Smooth muscle cell (in vitro differentiated cells): ENCODE results near the gene TCEANC2. TPM values are rescaled to one million over a fixed set of nuclear protein-coding genes. Genes with fewer than 3 reads are reported as not detected.
"Not testable (repeated sequence)": the region's sequence is repeated elsewhere in the genome, so short reads cannot be mapped to it uniquely, and the experiment has no call there.

Experiments
- DNase-seq: peaks from one replicate; lab custom pipeline; 2025; ENCODE audit not compliant: unreplicated experiment; lab: John Stamatoyannopoulos, UW
- H2AFZ ChIP-seq: fragments of 200-600 bp; sonication (generic); 2 replicates; pipeline ENCODE4 v1.6.0; 2016; ENCODE audit warnings: antibody characterized with exemption, low read depth, mild to moderate bottlenecking
- H3F3A ChIP-seq: fragments of 200-600 bp; sonication (generic); 2 replicates; pipeline ENCODE4 v1.6.0; 2017; ENCODE audit warnings: antibody characterized with exemption, low read depth
- H3K27ac ChIP-seq: fragments of 200-600 bp; sonication (generic); 2 replicates; pipeline ENCODE4 v1.5.1; 2016; ENCODE audit warnings: low read depth, mild to moderate bottlenecking
- H3K27me3 ChIP-seq: fragments of 200-600 bp; sonication (generic); 2 replicates; pipeline ENCODE4 v1.6.1; 2016; ENCODE audit warnings: low read depth, mild to moderate bottlenecking
- H3K36me3 ChIP-seq: fragments of 200-600 bp; sonication (generic); 2 replicates; pipeline ENCODE4 v1.5.1; 2016; ENCODE audit warnings: low read depth
- H3K4me1 ChIP-seq: fragments of 200-600 bp; sonication (generic); 2 replicates; pipeline ENCODE4 v1.5.1; 2016; ENCODE audit warnings: low read depth
- H3K4me2 ChIP-seq: fragments of 200-600 bp; sonication (generic); 2 replicates; pipeline ENCODE4 v1.6.0; 2016; ENCODE audit warnings: mild to moderate bottlenecking
- H3K4me3 ChIP-seq: fragments of 200-600 bp; sonication (generic); 2 replicates; pipeline ENCODE4 v1.5.1; 2016; ENCODE audit warnings: mild to moderate bottlenecking
- H3K79me2 ChIP-seq: fragments of 200-600 bp; sonication (generic); 2 replicates; pipeline ENCODE4 v1.6.0; 2016; ENCODE audit warnings: low read depth, mild to moderate bottlenecking
- H3K9ac ChIP-seq: fragments of 200-600 bp; sonication (generic); 2 replicates; pipeline ENCODE4 v1.6.0; 2016; ENCODE audit warnings: low read depth
- H3K9me3 ChIP-seq: fragments of 200-600 bp; sonication (generic); replicated peaks from 2 replicates; pipeline ENCODE4 v1.5.1; 2016; ENCODE audit warnings: low read depth
- H4K20me1 ChIP-seq: fragments of 200-600 bp; sonication (generic); 2 replicates; pipeline ENCODE4 v1.6.0; 2016; ENCODE audit warnings: low read depth
- CTCF ChIP-seq: fragments of 200-600 bp; sonication (generic); IDR thresholded peaks from 2 replicates; pipeline ENCODE4 v1.5.1; 2017; ENCODE audit warnings: borderline replicate concordance, mild to moderate bottlenecking, antibody characterized with exemption; ENCODE audit not compliant: insufficient read depth, poor library complexity, severe bottlenecking
- WGBS: methylation state at CpG from one replicate; pipeline ENCODE4 v1.1.7; 2016; ENCODE audit warnings: low lambda C conversion rate; 5-methylcytosine and 5-hydroxymethylcytosine counted together
- polyA plus RNA-seq: library from polyadenylated mRNA; unstranded; fragments of >200 nt; fragmentation: Nextera tagmentation; extraction: Ambion mirVana; gene quantifications from 2 replicates; pipeline ENCODE4 v1.2.1, GENCODE V29; 2016
- total RNA-seq: library from RNA; depleted of rRNA; stranded (reverse); fragments of >200 nt; gene quantifications from 2 replicates; pipeline ENCODE4 v1.2.3, GENCODE V29; 2014

TCEANC2 gene
- total and polyA plus RNA-seq, 2 experiments from 2014 or later: 2.1 to 4.6 TPM

DNA sequence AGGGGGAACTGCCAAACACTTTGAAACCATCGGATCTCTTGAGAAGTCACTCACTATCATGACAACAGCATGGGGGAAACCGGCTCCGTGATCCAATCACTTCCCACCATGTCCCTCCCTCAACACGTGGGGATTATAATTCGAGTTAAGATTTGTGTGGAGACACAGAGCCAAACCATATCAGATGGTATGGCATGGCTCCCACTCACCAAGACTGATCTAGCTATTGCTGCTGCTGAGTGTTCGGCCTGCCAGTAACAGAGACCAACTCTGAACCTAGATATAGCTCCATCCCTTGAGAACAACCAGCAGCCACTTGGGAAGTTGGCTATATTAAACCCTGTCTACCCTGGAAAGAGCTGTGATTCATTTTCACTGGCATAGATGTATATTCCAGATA, 50.0 kb downstream of the TCEANC2 start:
- no peaks in the 10 kb centered on the region for H4K20me1 ChIP-seq
- H3K9ac ChIP-seq: no peak overlapping the region
- H3K9me3 ChIP-seq: no peaks in the 10 kb centered on the region
- no peak for DNase-seq
- no peak overlapping the region for H3K4me3 ChIP-seq
- no peaks in the 10 kb centered on the region for H3K4me1 ChIP-seq
- H3F3A ChIP-seq: no peaks in the 10 kb centered on the region
- no peaks in the 10 kb centered on the region for H3K27me3 ChIP-seq
- no peak overlapping the region for H3K27ac ChIP-seq
- H3K36me3 ChIP-seq: no peaks in the 10 kb centered on the region
- H3K4me2 ChIP-seq: no peak overlapping the region
- no peak for TF ChIP-seq CTCF
- H3K79me2 ChIP-seq: no peaks in the 10 kb centered on the region
- no peak overlapping the region for H2AFZ ChIP-seq
- 92% methylated on average over 6 of the region's 6 CpGs for WGBS

DNA sequence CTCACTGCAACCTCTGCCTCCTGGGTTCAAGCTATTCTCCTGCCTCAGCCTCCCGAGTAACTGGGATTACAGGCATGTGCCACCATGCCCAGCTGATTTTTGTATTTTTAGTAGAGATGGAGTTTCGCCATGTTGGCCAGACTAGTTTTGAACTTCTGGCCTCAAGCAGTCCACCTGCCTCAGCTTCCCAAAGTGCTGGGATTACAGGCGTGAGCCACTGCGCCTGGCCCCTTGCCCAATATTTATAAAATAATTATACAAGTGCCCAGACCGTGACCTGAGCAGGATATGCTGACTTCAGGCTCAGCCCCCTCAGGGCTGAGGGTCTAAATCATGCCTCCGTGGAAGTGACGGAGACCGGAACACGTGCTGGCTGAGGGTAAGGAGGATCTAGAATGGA, 51.2 kb downstream of the TCEANC2 start:
- DNase-seq, H3K9me3 ChIP-seq, H3K79me2 ChIP-seq, H3K27ac ChIP-seq, H3K4me3 ChIP-seq, H3K9ac ChIP-seq, H2AFZ ChIP-seq, H3K4me1 ChIP-seq, H3K36me3 ChIP-seq, H4K20me1 ChIP-seq, H3K27me3 ChIP-seq, H3F3A ChIP-seq, H3K4me2 ChIP-seq: not testable (repeated sequence)
- 95% methylated on average over 9 of the region's 9 CpGs for whole genome bisulfite sequencing

GRCh38 chr1:54105080-54105479, 51.7 kb downstream of the TCEANC2 start:
- TF ChIP-seq CTCF: no peak
- Histone ChIP-seq H3K9ac (no peak overlapping the region), H2AFZ (no peak overlapping the region), H3K27me3 (no peaks in the 10 kb centered on the region), H3K4me3 (no peak overlapping the region), H3K79me2 (no peaks in the 10 kb centered on the region), H3K4me2 (no peak overlapping the region), H3F3A (no peaks in the 10 kb centered on the region), H4K20me1 (no peaks in the 10 kb centered on the region), H3K9me3 (no peaks in the 10 kb centered on the region), H3K36me3 (no peaks in the 10 kb centered on the region), H3K27ac (no peak overlapping the region), H3K4me1 (no peaks in the 10 kb centered on the region)
- 86% methylated on average over 1 of the region's 1 CpG for WGBS
- DNase-seq: no peak

GRCh38 chr1:54105736-54106269, 52.4 kb downstream of the TCEANC2 start:
- Histone ChIP-seq H3K9me3 (no peaks in the 10 kb centered on the region), H2AFZ (no peak overlapping the region), H4K20me1 (no peaks in the 10 kb centered on the region), H3K27me3 (no peaks in the 10 kb centered on the region), H3K27ac (no peak overlapping the region), H3K4me2 (no peak overlapping the region), H3K79me2 (no peaks in the 10 kb centered on the region), H3K9ac (no peak overlapping the region), H3K36me3 (no peaks in the 10 kb centered on the region), H3K4me3 (no peak overlapping the region), H3K4me1 (no peaks in the 10 kb centered on the region), H3F3A (no peaks in the 10 kb centered on the region)
- WGBS: 49% methylated on average over 6 of the region's 6 CpGs
- TF ChIP-seq CTCF: no peak
- no peak for DNase-seq
